HCT116 (cell line): Measurements from ENCODE around the gene CA11.

Source experiments
- ATF3 ChIP-seq: IDR thresholded peaks from 2 replicates; pipeline ENCODE4 v1.6.1; 2012
- EGR1 ChIP-seq: IDR thresholded peaks from 2 replicates; pipeline ENCODE4 v1.6.1; 2012; ENCODE audit warnings: low read depth
- EZH2 ChIP-seq: fragments of 200-600 bp; sonication (generic); IDR thresholded peaks from 2 replicates; pipeline ENCODE4 v1.6.1; 2017; ENCODE audit warnings: antibody characterized with exemption, mixed run types
- EZH2phosphoT487 ChIP-seq: fragments of 200-600 bp; IDR thresholded peaks from 2 replicates; pipeline ENCODE4 v1.6.1; 2018; ENCODE audit warnings: antibody characterized with exemption, borderline replicate concordance
- MAX ChIP-seq: IDR thresholded peaks from 2 replicates; pipeline ENCODE4 v1.6.1; 2012
- POLR2A ChIP-seq: IDR thresholded peaks from 2 replicates; pipeline ENCODE4 v1.7.0; 2011; ENCODE audit warnings: borderline replicate concordance; ENCODE audit not compliant: insufficient read depth, insufficient read length; ENCODE audit errors: extremely low read depth
- POLR2AphosphoS5 ChIP-seq: IDR thresholded peaks from 2 replicates; pipeline ENCODE4 v1.6.1; 2011; ENCODE audit warnings: mild to moderate bottlenecking, low read depth, low read length, moderate library complexity
- RAD21 ChIP-seq: IDR thresholded peaks from 2 replicates; pipeline ENCODE4 v1.6.1; 2012; ENCODE audit warnings: low read depth, mild to moderate bottlenecking
- REST ChIP-seq: IDR thresholded peaks from 2 replicates; pipeline ENCODE4 v1.6.1; 2012; ENCODE audit warnings: low read depth
- SP1 ChIP-seq: IDR thresholded peaks from 2 replicates; pipeline ENCODE4 v1.6.1; 2012; ENCODE audit warnings: low read depth
- TF ChIP-seq, protein P1 (sequence below), 3 experiments: fragments of 200-600 bp in 1 of 3; sonication (generic) in 1 of 3; IDR thresholded peaks in 2 of 3; conservative IDR thresholded peaks in 1 of 3; 2 replicates each; pipeline ENCODE4 v1.5.1; 2012 to 2017; ENCODE audit warnings: low read depth in 2 of 3, low read length in 2 of 3, antibody characterized with exemption in 1 of 3, borderline replicate concordance in 1 of 3, control low read depth in 1 of 3, mild to moderate bottlenecking in 1 of 3, mixed read lengths in 1 of 3, mixed run types in 1 of 3, moderate library complexity in 1 of 3; ENCODE audit not compliant: insufficient read depth in 1 of 3

DNA sequence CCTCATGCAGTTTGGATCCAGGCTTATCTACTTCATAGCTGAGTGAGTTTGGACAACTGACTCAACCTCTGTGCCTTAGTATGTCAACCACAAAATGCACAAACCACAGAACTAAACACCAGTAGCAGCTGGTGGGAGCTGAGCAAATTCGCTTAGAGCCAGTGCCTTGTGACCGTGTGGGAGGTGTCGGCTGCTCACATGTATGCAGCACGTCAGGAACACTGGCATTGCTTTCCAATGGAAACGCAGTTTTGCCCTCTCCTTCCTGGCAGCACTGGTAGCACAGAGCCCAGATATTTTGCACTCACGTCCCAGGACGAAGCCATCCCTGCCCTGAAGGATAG lies 35.1 kb upstream of the CA11 start:
- TF ChIP-seq, protein P1, sequence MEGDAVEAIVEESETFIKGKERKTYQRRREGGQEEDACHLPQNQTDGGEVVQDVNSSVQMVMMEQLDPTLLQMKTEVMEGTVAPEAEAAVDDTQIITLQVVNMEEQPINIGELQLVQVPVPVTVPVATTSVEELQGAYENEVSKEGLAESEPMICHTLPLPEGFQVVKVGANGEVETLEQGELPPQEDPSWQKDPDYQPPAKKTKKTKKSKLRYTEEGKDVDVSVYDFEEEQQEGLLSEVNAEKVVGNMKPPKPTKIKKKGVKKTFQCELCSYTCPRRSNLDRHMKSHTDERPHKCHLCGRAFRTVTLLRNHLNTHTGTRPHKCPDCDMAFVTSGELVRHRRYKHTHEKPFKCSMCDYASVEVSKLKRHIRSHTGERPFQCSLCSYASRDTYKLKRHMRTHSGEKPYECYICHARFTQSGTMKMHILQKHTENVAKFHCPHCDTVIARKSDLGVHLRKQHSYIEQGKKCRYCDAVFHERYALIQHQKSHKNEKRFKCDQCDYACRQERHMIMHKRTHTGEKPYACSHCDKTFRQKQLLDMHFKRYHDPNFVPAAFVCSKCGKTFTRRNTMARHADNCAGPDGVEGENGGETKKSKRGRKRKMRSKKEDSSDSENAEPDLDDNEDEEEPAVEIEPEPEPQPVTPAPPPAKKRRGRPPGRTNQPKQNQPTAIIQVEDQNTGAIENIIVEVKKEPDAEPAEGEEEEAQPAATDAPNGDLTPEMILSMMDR (IDR thresholded peaks at IDR 0.05 in 2 of 3, conservative IDR thresholded peaks at IDR 0.05 in 1 of 3; ENCODE audit: borderline replicate concordance in 1 of 3, insufficient read depth in 1 of 3, low read depth in 2 of 3, low read length in 2 of 3) = no peak
- TF ChIP-seq SP1 = no peak
- TF ChIP-seq EZH2 = no peak
- no peak for TF ChIP-seq MAX
- no peak for TF ChIP-seq EGR1
- TF ChIP-seq RAD21 = no peak
- TF ChIP-seq REST = no peak
- TF ChIP-seq POLR2A = no peak
- TF ChIP-seq EZH2phosphoT487 = no peak
- TF ChIP-seq ATF3 = no peak
- no peak for TF ChIP-seq POLR2AphosphoS5
